NCI-H82 treated with DMSO at 0.1 percent for 48 hours (cell line): Measurements from ENCODE around the gene TTC4.

Source experiments
- DNase-seq: peaks from one replicate; lab custom pipeline; 2025; ENCODE audit not compliant: unreplicated experiment; lab: John Stamatoyannopoulos, UW

The TTC4 gene

DNA sequence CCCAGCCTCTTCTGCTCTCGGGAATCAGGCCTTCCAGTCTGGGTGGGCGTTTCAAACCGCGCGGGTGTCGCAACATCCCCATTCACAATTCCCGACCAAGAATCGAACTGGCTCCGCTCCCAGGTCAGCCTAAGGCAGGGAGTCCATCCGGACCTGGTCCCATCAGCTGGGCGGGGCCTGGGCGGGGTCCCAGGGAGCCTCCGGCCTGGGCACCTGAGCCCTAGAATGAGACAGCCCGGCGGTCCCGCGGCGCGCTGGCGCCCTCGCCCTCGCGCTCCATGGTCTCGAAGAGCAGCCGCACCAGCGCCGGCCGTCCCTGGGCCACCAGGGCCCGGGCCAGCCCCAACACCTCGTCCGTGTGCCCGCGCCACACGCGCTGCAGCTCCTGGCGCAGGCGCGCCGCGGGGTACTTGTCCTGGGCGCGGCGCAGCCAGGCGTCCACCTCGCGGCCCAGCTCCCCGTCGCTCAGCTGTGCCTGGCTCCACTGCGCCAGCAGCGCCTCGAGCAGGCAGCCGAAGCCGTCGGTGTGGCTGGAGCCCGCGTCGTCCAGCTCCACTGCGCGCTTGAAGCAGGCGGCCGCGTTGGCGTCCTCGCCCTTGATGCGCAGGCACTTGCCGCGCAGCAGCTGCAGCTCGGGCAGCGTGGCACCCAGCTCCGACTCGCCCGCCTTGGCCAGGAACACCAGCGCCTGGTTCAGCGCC, 65.5 kb downstream of the TTC4 start:
- DNase-seq, result no peak

DNA sequence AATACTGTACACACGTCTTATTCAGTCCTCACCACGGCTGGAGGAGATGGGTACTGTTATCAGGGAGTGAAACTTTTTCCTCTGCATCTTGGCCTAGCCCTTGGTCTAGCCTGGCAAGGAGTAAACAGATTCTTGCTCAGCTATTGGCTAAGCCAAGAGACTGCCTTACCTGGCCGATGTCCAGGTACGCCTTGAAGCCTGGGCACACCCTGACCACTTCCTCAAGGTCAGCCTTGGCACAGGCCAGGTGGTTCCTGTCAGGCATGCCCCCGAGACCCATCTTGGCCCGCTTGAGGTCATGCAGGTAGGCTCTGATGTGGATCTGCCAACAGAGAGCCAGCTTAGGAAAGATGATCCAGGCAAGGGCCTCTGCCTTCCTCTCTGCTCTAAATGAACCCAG, 66.5 kb downstream of the TTC4 start:
- DNase-seq, result no peak

DNA sequence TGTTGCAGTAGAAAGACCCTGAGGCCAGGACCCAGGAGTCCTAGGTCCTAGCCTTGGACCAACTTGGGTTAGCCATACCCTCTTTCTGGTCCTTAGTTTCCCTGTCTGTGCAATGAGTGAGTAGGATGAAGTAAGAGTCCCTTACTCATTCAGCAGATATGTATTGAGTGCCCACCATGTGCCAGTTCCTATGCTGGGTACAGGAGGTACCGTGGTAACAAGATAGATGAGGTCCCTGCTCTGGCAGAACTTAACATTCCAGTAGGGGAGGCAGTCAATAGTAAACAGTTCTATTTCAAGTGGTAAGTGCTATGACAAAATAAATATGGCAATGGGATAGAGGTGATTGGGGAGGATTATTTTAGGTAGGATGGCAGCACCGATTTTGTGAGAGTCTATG, 66.9 kb downstream of the TTC4 start:
- no peak for DNase-seq

DNA sequence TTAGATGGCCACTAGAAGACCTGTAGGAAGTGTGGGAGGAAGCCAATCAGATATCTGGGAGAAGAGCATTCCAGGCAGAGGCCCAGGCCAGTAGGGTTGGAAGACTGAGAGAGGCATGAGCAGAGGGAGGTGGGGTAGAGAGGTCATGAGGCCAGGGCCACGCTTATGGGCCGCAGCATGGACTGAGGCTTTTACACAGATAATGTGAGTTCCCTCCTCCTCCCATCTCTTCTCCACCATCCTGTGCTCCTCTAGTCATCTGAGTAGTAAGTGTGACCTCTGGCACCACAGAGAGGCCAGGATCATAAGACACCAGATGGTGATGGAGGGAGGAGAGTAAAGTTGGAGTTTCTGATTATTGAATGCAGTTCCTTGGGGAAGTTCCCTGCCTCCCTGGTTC, 68.4 kb downstream of the TTC4 start:
- no peak for DNase-seq

DNA sequence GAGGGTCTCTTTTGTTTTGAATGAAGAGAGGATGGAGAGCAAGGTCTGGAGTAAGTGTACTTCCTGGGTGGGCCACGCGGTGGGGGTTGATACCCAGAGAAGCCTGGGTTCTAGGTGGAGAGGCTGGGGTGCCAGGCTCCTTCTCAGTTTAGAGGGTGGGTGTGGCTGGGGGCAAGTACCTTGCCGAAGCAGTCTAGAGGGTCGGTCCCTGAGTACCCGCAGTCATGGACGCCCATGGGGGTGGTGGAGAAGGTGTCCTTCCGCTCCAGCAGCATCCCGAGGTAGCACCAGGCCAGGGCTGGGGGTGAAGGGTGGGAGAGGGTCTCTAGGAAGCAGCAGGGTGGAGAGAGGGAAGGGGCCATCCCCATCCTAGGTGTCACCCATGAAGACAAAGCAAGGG, 71.1 kb downstream of the TTC4 start:
- no peak for DNase-seq

DNA sequence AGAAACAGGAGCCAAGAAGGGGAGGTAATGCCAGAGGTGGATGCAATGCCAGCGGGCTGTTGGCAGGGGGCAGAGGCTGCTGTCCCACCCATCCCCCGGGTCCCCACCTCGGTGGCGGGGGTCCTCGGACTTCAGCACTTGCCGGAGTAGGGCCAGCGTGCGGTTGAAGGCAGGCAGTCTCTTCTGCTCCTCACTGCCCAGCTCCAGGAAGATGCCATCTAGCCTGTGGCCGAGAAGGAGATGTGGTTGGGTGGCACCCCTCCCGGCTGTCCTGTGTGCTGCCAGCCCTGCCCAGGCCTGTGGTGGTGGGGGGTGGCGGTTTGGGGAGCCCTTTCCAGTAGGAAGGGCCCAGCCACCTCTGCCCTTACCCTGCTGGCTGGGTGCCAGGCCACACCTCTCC, 71.9 kb downstream of the TTC4 start:
- no peak for DNase-seq

DNA sequence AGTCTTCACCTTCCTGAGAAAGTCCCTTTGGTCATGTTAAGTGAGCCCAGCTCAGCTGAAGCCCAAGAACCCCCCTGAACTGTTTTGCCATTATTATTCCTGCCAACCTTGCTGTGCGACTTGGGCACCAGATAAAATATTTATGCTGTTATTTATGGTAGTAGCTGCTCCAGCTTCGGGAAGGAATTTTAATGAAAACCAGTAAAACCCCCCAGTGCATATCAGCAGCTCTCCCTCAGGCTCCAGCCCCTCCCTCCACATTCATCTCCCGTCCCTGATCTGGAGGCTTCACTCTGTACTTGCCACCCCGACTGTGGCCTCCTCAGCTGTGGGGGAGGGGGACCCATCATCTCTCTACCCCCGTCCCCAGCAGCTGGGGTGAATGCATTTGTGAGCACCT, 72.8 kb downstream of the TTC4 start:
- DNase-seq, result no peak

DNA sequence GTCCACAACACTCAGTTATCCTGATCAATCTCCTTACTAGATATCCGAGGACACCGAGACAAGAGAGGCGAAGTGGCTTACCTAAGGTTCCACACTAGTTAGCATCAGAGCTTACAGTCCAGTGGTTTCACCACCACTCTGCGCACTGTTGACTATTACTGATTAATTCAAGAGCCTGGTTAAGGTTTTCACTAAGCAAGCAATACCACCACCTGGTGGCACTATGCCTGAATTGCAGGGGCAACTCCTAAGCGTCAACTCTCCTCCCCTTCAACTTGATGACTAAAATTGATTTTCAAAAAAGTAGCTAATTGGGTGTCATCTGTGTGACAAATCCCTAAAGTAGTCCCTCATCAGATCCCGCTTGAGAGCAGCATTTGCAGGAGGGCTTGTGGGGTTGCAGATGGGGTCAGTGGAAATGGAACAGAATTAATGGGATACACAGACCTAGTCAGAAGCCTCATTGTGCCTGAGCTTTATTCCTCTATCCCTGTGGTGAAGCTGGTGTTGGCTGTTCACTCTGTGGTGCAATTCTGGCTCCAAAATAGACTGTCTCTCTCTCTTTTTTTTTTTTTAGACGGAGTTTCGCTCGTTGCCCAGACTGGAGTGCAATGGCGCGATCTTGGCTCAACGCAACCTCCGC, 76.3 kb downstream of the TTC4 start:
- DNase-seq, result peak; percentile 27
